ENCODE measurements around the gene SUPT6H. TPM values are rescaled to one million over a fixed set of nuclear protein-coding genes. Genes with fewer than 3 reads are reported as not detected.
"Not testable (repeated sequence)": the region's sequence is repeated elsewhere in the genome, so short reads cannot be mapped to it uniquely, and the experiment has no call there.

Gene SUPT6H
- total and polyA plus RNA-seq, 2 donors (not counting 1 experiment from before 2014, with no cell fraction given), result 35.8 to 110 TPM

DNA sequence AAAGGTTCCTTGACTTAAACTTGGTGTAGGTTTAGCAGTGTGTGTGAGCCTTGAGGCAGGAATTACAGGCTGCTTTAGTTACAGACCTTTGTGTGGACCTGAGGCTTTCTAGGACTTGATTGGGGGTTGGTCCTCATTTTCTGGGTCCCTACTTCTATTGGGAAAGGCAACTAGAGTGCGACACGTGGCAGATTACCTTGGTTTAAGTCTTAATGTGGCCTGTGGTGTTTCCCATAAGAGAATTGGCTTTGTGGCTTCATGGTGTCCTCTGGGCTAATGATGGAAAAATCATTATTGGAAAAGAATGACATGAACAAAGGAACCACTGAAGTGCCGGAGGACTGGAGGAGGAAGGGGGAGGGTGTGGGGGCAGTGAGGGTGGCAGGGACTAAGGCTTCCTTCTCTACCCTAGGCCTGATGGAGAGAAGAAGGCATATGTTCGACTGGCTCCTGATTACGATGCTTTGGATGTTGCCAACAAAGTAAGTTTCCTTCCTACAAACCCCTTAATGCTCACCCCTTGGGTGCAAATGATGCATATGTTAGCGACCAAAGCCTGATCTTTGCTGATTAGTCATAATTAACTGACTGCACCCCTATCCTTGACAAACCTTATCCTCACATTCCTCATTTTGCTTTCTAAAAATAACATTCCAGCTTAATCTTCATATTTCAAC, 61.3 kb downstream of the SUPT6H start:
- Histone ChIP-seq H2AFZ (ENCODE audit: insufficient read depth, low read depth, low read length, poor library complexity, severe bottlenecking) (no peak overlapping the region), H3K36me3 (replicated peaks in 1 of 2; ENCODE audit: control extremely low read depth in 1 of 2, control insufficient read depth in 1 of 2, extremely low read depth in 1 of 2, insufficient read depth in 2 of 2, low read length in 1 of 2) (peaks cover 0 to 39% of the 10 kb centered on the region in 2 experiments), H3K4me2 (replicated peaks; ENCODE audit: low read depth, low read length, poor library complexity, severe bottlenecking) (no peak overlapping the region), H4K20me1 (ENCODE audit: control insufficient read depth, insufficient read depth, low read length, poor library complexity, severe bottlenecking) (peaks cover 56% of the 10 kb centered on the region), H3K9ac (ENCODE audit: low read length) (no peak overlapping the region), H3K9me3 (ENCODE audit: control extremely low read depth in 1 of 3, control insufficient read depth in 2 of 3, insufficient read depth in 1 of 3, low read length in 2 of 3) (no peaks in the 10 kb centered on the region), H3K4me1 (ENCODE audit: control insufficient read depth in 2 of 2, insufficient read depth in 2 of 2, low read length in 2 of 2) (peaks cover 48 to 71% of the 10 kb centered on the region in 2 donors), H3K4me3 (ENCODE audit: control extremely low read depth in 1 of 5, extremely low read depth in 1 of 5, insufficient read depth in 1 of 5, low read depth in 2 of 5, low read length in 4 of 5) (no peak overlapping the region), H3K79me2 (ENCODE audit: control insufficient read depth, insufficient read depth, low read length) (peaks cover 27% of the 10 kb centered on the region), H3K27me3 (replicated peaks in 1 of 4; ENCODE audit: control extremely low read depth in 1 of 4, control insufficient read depth in 3 of 4, insufficient read depth in 4 of 4, low read length in 3 of 4) (no peaks in the 10 kb centered on the region), H3K27ac (ENCODE audit: low read length in 2 of 2) (peak overlapping the region in 1 of 2 donors; percentile 8)
- ChIA-PET POLR2A (interaction anchor here (13.3 kb wide), 1 partner anchor 22 kb away, joined by 511 read pairs; the partner anchor contains the start of gene TRAF4), CTCF (interaction anchor here (0.7 to 15.9 kb wide), 2 partner anchors 23 to 175 kb away, joined by 3 to 1020 read pairs; partner anchors contain the start of gene TRAF4)
- whole genome bisulfite sequencing (ENCODE audit: insufficient coverage), result 82% methylated on average over 4 of the region's 6 CpGs
- Mint-ChIP-seq H3K9me3 (ENCODE audit: insufficient read depth) (no peaks in the 10 kb centered on the region), H3K27ac (peak overlapping the region; percentile 70), H3K4me3 (peak overlapping the region; percentile 19), H3K4me1 (peaks cover 80% of the 10 kb centered on the region), H3K27me3 (no peaks in the 10 kb centered on the region)
- no peak for DNase-seq
- intact Hi-C loops (cut with micrococcal nuclease), result no loop called here
- TF ChIP-seq, protein P1, sequence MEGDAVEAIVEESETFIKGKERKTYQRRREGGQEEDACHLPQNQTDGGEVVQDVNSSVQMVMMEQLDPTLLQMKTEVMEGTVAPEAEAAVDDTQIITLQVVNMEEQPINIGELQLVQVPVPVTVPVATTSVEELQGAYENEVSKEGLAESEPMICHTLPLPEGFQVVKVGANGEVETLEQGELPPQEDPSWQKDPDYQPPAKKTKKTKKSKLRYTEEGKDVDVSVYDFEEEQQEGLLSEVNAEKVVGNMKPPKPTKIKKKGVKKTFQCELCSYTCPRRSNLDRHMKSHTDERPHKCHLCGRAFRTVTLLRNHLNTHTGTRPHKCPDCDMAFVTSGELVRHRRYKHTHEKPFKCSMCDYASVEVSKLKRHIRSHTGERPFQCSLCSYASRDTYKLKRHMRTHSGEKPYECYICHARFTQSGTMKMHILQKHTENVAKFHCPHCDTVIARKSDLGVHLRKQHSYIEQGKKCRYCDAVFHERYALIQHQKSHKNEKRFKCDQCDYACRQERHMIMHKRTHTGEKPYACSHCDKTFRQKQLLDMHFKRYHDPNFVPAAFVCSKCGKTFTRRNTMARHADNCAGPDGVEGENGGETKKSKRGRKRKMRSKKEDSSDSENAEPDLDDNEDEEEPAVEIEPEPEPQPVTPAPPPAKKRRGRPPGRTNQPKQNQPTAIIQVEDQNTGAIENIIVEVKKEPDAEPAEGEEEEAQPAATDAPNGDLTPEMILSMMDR (IDR thresholded peaks at IDR 0.05), result no peak
- TF ChIP-seq EZH2 (IDR thresholded peaks at IDR 0.05; ENCODE audit: borderline replicate concordance, insufficient read depth, low read depth, low read length, poor library complexity, severe bottlenecking), result no peak
- no peak for ATAC-seq (ENCODE audit: low read depth)

DNA sequence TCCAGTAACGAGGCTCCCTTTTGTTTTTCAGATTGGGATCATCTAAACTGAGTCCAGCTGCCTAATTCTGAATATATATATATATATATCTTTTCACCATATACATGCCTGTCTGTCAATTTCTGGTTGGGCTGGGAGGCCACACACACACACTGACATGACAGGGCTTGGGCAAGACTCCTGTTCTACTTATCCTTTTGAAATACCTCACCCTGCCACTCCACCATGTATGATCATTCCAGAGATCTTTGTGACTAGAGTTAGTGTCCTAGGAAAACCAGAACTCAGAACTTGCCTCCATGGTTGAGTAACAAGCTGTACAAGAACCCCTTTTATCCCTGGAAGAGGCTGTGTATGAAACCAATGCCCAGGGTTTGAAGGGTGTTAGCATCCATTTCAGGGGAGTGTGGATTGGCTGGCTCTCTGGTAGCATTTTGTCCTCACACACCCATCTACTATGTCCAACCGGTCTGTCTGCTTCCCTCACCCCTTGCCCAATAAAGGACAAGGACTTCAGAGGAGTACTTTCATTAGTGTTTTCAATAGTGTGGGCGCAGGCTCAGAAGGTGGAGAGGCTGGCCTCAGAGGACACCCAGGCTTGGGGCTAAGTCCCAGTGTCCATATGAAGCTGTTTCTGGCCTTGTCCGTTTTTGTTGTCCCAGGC, 62.0 kb downstream of the SUPT6H start:
- peaks cover 27% of the 10 kb centered on the region for H3K79me2 ChIP-seq (ENCODE audit: control insufficient read depth, insufficient read depth, low read length)
- H3K4me2 ChIP-seq (replicated peaks; ENCODE audit: low read depth, low read length, poor library complexity, severe bottlenecking); H3K9me3 Mint-ChIP-seq (ENCODE audit: insufficient read depth); H2AFZ ChIP-seq (ENCODE audit: insufficient read depth, low read depth, low read length, poor library complexity, severe bottlenecking); H3K9me3 ChIP-seq (ENCODE audit: control extremely low read depth in 1 of 3, control insufficient read depth in 2 of 3, insufficient read depth in 1 of 3, low read length in 2 of 3); H3K4me3 ChIP-seq (ENCODE audit: control extremely low read depth in 1 of 5, extremely low read depth in 1 of 5, insufficient read depth in 1 of 5, low read depth in 2 of 5, low read length in 4 of 5); H3K9ac ChIP-seq (ENCODE audit: low read length); DNase-seq; intact Hi-C loops (cut with micrococcal nuclease); ATAC-seq (ENCODE audit: low read depth); H3K27me3 ChIP-seq (replicated peaks in 1 of 4; ENCODE audit: control extremely low read depth in 1 of 4, control insufficient read depth in 3 of 4, insufficient read depth in 4 of 4, low read length in 3 of 4); H3K27me3 Mint-ChIP-seq: not testable (repeated sequence)
- ChIA-PET CTCF (interaction anchor here (0.7 to 15.9 kb wide), 3 partner anchors 22 to 174 kb away, joined by 3 to 1020 read pairs (median 3); partner anchors contain the start of gene TRAF4), POLR2A (interaction anchor here (1.2 to 13.3 kb wide), 2 partner anchors 21 to 226 kb away, joined by 11 to 511 read pairs; partner anchors contain the start of gene TRAF4)
- H3K27ac ChIP-seq (ENCODE audit: low read length in 2 of 2), result peak overlapping the region in 1 of 2 donors; percentile 45
- peak overlapping the region; percentile 86 for H3K27ac Mint-ChIP-seq
- H3K4me1 Mint-ChIP-seq, result peaks cover 80% of the 10 kb centered on the region
- peaks cover 0 to 39% of the 10 kb centered on the region in 2 experiments for H3K36me3 ChIP-seq (replicated peaks in 1 of 2; ENCODE audit: control extremely low read depth in 1 of 2, control insufficient read depth in 1 of 2, extremely low read depth in 1 of 2, insufficient read depth in 2 of 2, low read length in 1 of 2)
- H3K4me1 ChIP-seq (ENCODE audit: control insufficient read depth in 2 of 2, insufficient read depth in 2 of 2, low read length in 2 of 2), result peaks cover 44 to 68% of the 10 kb centered on the region in 2 donors
- 84% methylated on average over 2 of the region's 4 CpGs for WGBS (ENCODE audit: insufficient coverage)
- H4K20me1 ChIP-seq (ENCODE audit: control insufficient read depth, insufficient read depth, low read length, poor library complexity, severe bottlenecking), result peaks cover 56% of the 10 kb centered on the region
- peak overlapping the region; percentile 89 for H3K4me3 Mint-ChIP-seq
